ENCODE data around the gene DAPL1. TPM values are rescaled to one million over a fixed set of nuclear protein-coding genes. Genes with fewer than 3 reads are reported as not detected.

The DAPL1 gene
- total RNA-seq, 1 experiment from 2014 or later = not detected

- ATAC-seq = no peak
- peaks cover 11% of the 10 kb centered on the region for H3K4me1 Mint-ChIP-seq
Observed at GRCh38 chr2:158830201-158830600, 35.1 kb downstream of the DAPL1 start.

GRCh38 chr2:158835431-158835830 is 40.3 kb downstream of the DAPL1 start:
- POLR2A ChIA-PET = no interaction called here
- CTCF ChIA-PET = no interaction called here
- Mint-ChIP-seq H3K27me3 (ENCODE audit: low read depth) (no peaks in the 10 kb centered on the region), H3K4me3 (no peak overlapping the region), H3K4me1 (no peaks in the 10 kb centered on the region), H3K9me3 (no peaks in the 10 kb centered on the region), H3K36me3 (no peaks in the 10 kb centered on the region), H3K27ac (no peak overlapping the region)
- DNase-seq (ENCODE audit: low spot score) (no peak), ATAC-seq (no peak)
- no peak for TF ChIP-seq HMGA2 (CRISPR knock-in tag; IDR thresholded peaks at IDR 0.05)
- no peak for TF ChIP-seq USF2 (CRISPR knock-in tag; IDR thresholded peaks at IDR 0.05)
- TF ChIP-seq E2F4 (CRISPR knock-in tag; IDR thresholded peaks at IDR 0.05; ENCODE audit: borderline replicate concordance, low read depth) = no peak
- TF ChIP-seq FOXP1 (CRISPR knock-in tag; IDR thresholded peaks at IDR 0.05; ENCODE audit: borderline replicate concordance) = no peak
- TF ChIP-seq SMAD3 (CRISPR knock-in tag; IDR thresholded peaks at IDR 0.05; ENCODE audit: borderline replicate concordance) = no peak
- TF ChIP-seq MYBL2 (CRISPR knock-in tag; IDR thresholded peaks at IDR 0.05) = no peak
- TF ChIP-seq ZNF121 (CRISPR knock-in tag; IDR thresholded peaks at IDR 0.05) = no peak
- TF ChIP-seq ATF6 (CRISPR knock-in tag; IDR thresholded peaks at IDR 0.05) = no peak
- TF ChIP-seq ATF1 (CRISPR knock-in tag; IDR thresholded peaks at IDR 0.05) = no peak
- no peak for TF ChIP-seq AFF4 (CRISPR knock-in tag; IDR thresholded peaks at IDR 0.05; ENCODE audit: borderline replicate concordance)
- TF ChIP-seq OVOL2 (CRISPR knock-in tag; IDR thresholded peaks at IDR 0.05; ENCODE audit: borderline replicate concordance) = no peak
- TF ChIP-seq SOX15 (CRISPR knock-in tag; IDR thresholded peaks at IDR 0.05) = no peak

More at GRCh38 chr2:158830201-158830600, 35.1 kb downstream of the DAPL1 start:
- Mint-ChIP-seq H3K9me3 (no peaks in the 10 kb centered on the region), H3K4me3 (no peak overlapping the region), H3K36me3 (no peaks in the 10 kb centered on the region), H3K27me3 (ENCODE audit: low read depth) (no peaks in the 10 kb centered on the region), H3K27ac (no peak overlapping the region)
- ChIA-PET POLR2A (no interaction called here), CTCF (interaction anchor here (1.0 kb wide), 1 partner anchor 76 kb away, joined by 3 read pairs; no protein-coding TSS in a partner anchor)
- TF ChIP-seq ZNF532 (CRISPR knock-in tag; IDR thresholded peaks at IDR 0.05; ENCODE audit: borderline replicate concordance) (no peak), TEAD4 (CRISPR knock-in tag; IDR thresholded peaks at IDR 0.05) (no peak)
- no peak for DNase-seq (ENCODE audit: low spot score)
